GM23248 (cell line): ENCODE measurements around the gene MT1F. TPM values are rescaled to one million over a fixed set of nuclear protein-coding genes. Genes with fewer than 3 reads are reported as not detected.

Experiments used
- DNase-seq: peaks from one replicate; pipeline ENCODE4 v3.0.0-alpha.2; 2015
- H2AFZ ChIP-seq: fragments of 200-600 bp; sonication (generic); 2 replicates; pipeline ENCODE4 v1.6.1; 2016; ENCODE audit warnings: antibody characterized with exemption
- H3F3A ChIP-seq: fragments of 200-600 bp; sonication (generic); 2 replicates; pipeline ENCODE4 v1.6.1; 2016; ENCODE audit warnings: mild to moderate bottlenecking, antibody characterized with exemption, mixed run types; ENCODE audit not compliant: insufficient read depth
- H3K27ac ChIP-seq: fragments of 200-600 bp; sonication (generic); 2 replicates; pipeline ENCODE4 v1.5.1; 2016; ENCODE audit warnings: mild to moderate bottlenecking
- H3K27me3 ChIP-seq: fragments of 200-600 bp; sonication (generic); replicated peaks from 2 replicates; pipeline ENCODE4 v1.6.1; 2016; ENCODE audit warnings: mild to moderate bottlenecking; ENCODE audit not compliant: insufficient read depth
- H3K36me3 ChIP-seq: fragments of 200-600 bp; sonication (generic); 2 replicates; pipeline ENCODE4 v1.6.1; 2016; ENCODE audit warnings: low read depth, mild to moderate bottlenecking
- H3K4me1 ChIP-seq: fragments of 200-600 bp; sonication (generic); 2 replicates; pipeline ENCODE4 v1.6.1; 2016; ENCODE audit warnings: mild to moderate bottlenecking; ENCODE audit not compliant: insufficient read depth
- H3K4me2 ChIP-seq: fragments of 200-600 bp; sonication (generic); one replicate; pipeline ENCODE4 v1.6.1; 2016; ENCODE audit warnings: mild to moderate bottlenecking; ENCODE audit not compliant: unreplicated experiment
- H3K4me3 ChIP-seq: fragments of 200-600 bp; sonication (generic); 2 replicates; pipeline ENCODE4 v1.5.1; 2016; ENCODE audit warnings: mild to moderate bottlenecking
- H3K79me2 ChIP-seq: fragments of 200-600 bp; sonication (generic); 2 replicates; pipeline ENCODE4 v1.6.1; 2016; ENCODE audit warnings: mild to moderate bottlenecking; ENCODE audit not compliant: insufficient read depth
- H3K9ac ChIP-seq: fragments of 200-600 bp; sonication (generic); 2 replicates; pipeline ENCODE4 v1.6.1; 2016; ENCODE audit warnings: mild to moderate bottlenecking
- H3K9me2 ChIP-seq: fragments of 200-600 bp; sonication (generic); 2 replicates; pipeline ENCODE4 v1.6.1; 2016; ENCODE audit warnings: mixed run types, mild to moderate bottlenecking, moderate library complexity; ENCODE audit not compliant: insufficient read depth
- H3K9me3 ChIP-seq: fragments of 200-600 bp; sonication (generic); one replicate; pipeline ENCODE4 v1.6.1; 2017; ENCODE audit warnings: low read depth
- H4K20me1 ChIP-seq: fragments of 200-600 bp; sonication (generic); 2 replicates; pipeline ENCODE4 v1.6.0; 2016; ENCODE audit not compliant: insufficient read depth
- EZH2 ChIP-seq: fragments of 200-600 bp; sonication (generic); IDR thresholded peaks from 2 replicates; pipeline ENCODE4 v1.6.1; 2018; ENCODE audit warnings: antibody characterized with exemption, mild to moderate bottlenecking; ENCODE audit not compliant: insufficient read depth, poor library complexity, severe bottlenecking
- EZH2phosphoT487 ChIP-seq: fragments of 200-600 bp; sonication (generic); IDR thresholded peaks from 2 replicates; pipeline ENCODE4 v1.6.1; 2018; ENCODE audit warnings: antibody characterized with exemption, moderate library complexity, mild to moderate bottlenecking, low read depth; ENCODE audit not compliant: insufficient read depth
- WGBS, 2 experiments: methylation state at CpG; one replicate each; pipeline ENCODE4 v1.1.6; 2015 to 2017; ENCODE audit warnings: low lambda C conversion rate in 2 of 2, low coverage in 1 of 2; ENCODE audit errors: missing lambda C conversion rate in 2 of 2; 5-methylcytosine and 5-hydroxymethylcytosine counted together
- in situ Hi-C: fragments of 300-500 bp; cut with MboI; formaldehyde crosslinking; loops from 2 replicates; pipeline ENCODE4 v1.15.0; 2020
- polyA plus RNA-seq: library from polyadenylated mRNA; unstranded; fragments of >200 nt; fragmentation: Nextera tagmentation; extraction: Ambion mirVana; gene quantifications from 2 replicates; pipeline ENCODE4 v1.2.1, GENCODE V29; 2016
- total RNA-seq: library from RNA; depleted of rRNA; stranded (reverse); fragments of >200 nt; shearing (Covaris generic); gene quantifications from 2 replicates; pipeline ENCODE4 v1.2.3, GENCODE V29; 2014

Gene MT1F
- total and polyA plus RNA-seq, 2 experiments from 2014 or later: 1.1 to 4.5 TPM

- 93 to 95% methylated on average over 7 of the region's 7 CpGs for WGBS, 2 experiments
- no peak overlapping the region for H3K9ac ChIP-seq
- DNase-seq: no peak
- no peak overlapping the region for H3K27ac ChIP-seq
- H3K4me1 ChIP-seq: peaks cover 15% of the 10 kb centered on the region
- in situ Hi-C loops: no loop called here
- no peaks in the 10 kb centered on the region for H4K20me1 ChIP-seq
- no peak overlapping the region for H2AFZ ChIP-seq
- no peaks in the 10 kb centered on the region for H3K27me3 ChIP-seq
- no peaks in the 10 kb centered on the region for H3K9me3 ChIP-seq
- H3F3A ChIP-seq: no peaks in the 10 kb centered on the region
- no peaks in the 10 kb centered on the region for H3K36me3 ChIP-seq
- no peak overlapping the region for H3K4me3 ChIP-seq
- no peak overlapping the region for H3K4me2 ChIP-seq
- no peaks in the 10 kb centered on the region for H3K79me2 ChIP-seq
- H3K9me2 ChIP-seq: no peaks in the 10 kb centered on the region
- no peak for TF ChIP-seq EZH2phosphoT487
- no peak for TF ChIP-seq EZH2
These were observed 29.0 kb downstream of the MT1F start for GRCh38 chr16:56686758-56687157.

GRCh38 chr16:56688762-56689161 is 31.0 kb downstream of the MT1F start:
- no peak overlapping the region for H3K4me3 ChIP-seq
- TF ChIP-seq EZH2 (no peak), EZH2phosphoT487 (no peak)
- no peaks in the 10 kb centered on the region for H3K79me2 ChIP-seq
- H3K4me1 ChIP-seq: peaks cover 9% of the 10 kb centered on the region
- no peak overlapping the region for H3K4me2 ChIP-seq
- no peaks in the 10 kb centered on the region for H3K27me3 ChIP-seq
- H3K36me3 ChIP-seq: no peaks in the 10 kb centered on the region
- H3K27ac ChIP-seq: no peak overlapping the region
- H3K9me3 ChIP-seq: no peaks in the 10 kb centered on the region
- H2AFZ ChIP-seq: no peak overlapping the region
- WGBS, 2 experiments: 50 to 69% methylated on average over 1 of the region's 1 CpG
- no peaks in the 10 kb centered on the region for H3K9me2 ChIP-seq
- H4K20me1 ChIP-seq: no peaks in the 10 kb centered on the region
- DNase-seq: peak; percentile 10
- in situ Hi-C loops: no loop called here
- H3K9ac ChIP-seq: no peak overlapping the region
- H3F3A ChIP-seq: no peaks in the 10 kb centered on the region

- H3K9me3 ChIP-seq: no peaks in the 10 kb centered on the region
- DNase-seq: peak; percentile 19
- H4K20me1 ChIP-seq: no peaks in the 10 kb centered on the region
- H3K27me3 ChIP-seq: no peaks in the 10 kb centered on the region
- no peaks in the 10 kb centered on the region for H3F3A ChIP-seq
- no peak overlapping the region for H2AFZ ChIP-seq
- WGBS, 2 experiments: 87 to 91% methylated on average over 3 of the region's 3 CpGs
- no peaks in the 10 kb centered on the region for H3K36me3 ChIP-seq
- no peaks in the 10 kb centered on the region for H3K79me2 ChIP-seq
- no peak overlapping the region for H3K4me2 ChIP-seq
- H3K27ac ChIP-seq: no peak overlapping the region
- no peak for TF ChIP-seq EZH2phosphoT487
- no peak for TF ChIP-seq EZH2
- no peaks in the 10 kb centered on the region for H3K9me2 ChIP-seq
- in situ Hi-C loops: no loop called here
- no peak overlapping the region for H3K9ac ChIP-seq
- H3K4me1 ChIP-seq: peaks cover 9% of the 10 kb centered on the region
- H3K4me3 ChIP-seq: no peak overlapping the region
These were observed 31.4 kb downstream of the MT1F start for GRCh38 chr16:56689171-56689570.

- H3K9me3 ChIP-seq: no peaks in the 10 kb centered on the region
- H3K9ac ChIP-seq: no peak overlapping the region
- no peak overlapping the region for H3K27ac ChIP-seq
- H3K9me2 ChIP-seq: no peaks in the 10 kb centered on the region
- in situ Hi-C loops: loop anchor here (10.0 kb wide), 1 partner anchor 116 kb away; no protein-coding TSS in a partner anchor
- DNase-seq: no peak
- no peak overlapping the region for H2AFZ ChIP-seq
- no peak for TF ChIP-seq EZH2phosphoT487
- TF ChIP-seq EZH2: no peak
- H3K4me1 ChIP-seq: peaks cover 9% of the 10 kb centered on the region; the same call in 1 of the 2 replicates
- H3F3A ChIP-seq: no peaks in the 10 kb centered on the region
- 86 to 87% methylated on average over 4 of the region's 4 CpGs for WGBS, 2 experiments
- H3K79me2 ChIP-seq: no peaks in the 10 kb centered on the region
- H3K4me3 ChIP-seq: no peak overlapping the region
- no peaks in the 10 kb centered on the region for H4K20me1 ChIP-seq
- H3K27me3 ChIP-seq: no peaks in the 10 kb centered on the region
- no peaks in the 10 kb centered on the region for H3K36me3 ChIP-seq
- H3K4me2 ChIP-seq: no peak overlapping the region
These were observed 32.8 kb downstream of the MT1F start for GRCh38 chr16:56690420-56691122.
